ENCODE results near the gene MYRF. TPM values are rescaled to one million over a fixed set of nuclear protein-coding genes. Genes with fewer than 3 reads are reported as not detected.

MYRF gene
- total RNA-seq, 2 experiments from 2014 or later: 0.19 to 1.1 TPM

- no peaks in the 10 kb centered on the region for H3K9me2 ChIP-seq (ENCODE audit: insufficient read depth, low read length)
- no peaks in the 10 kb centered on the region for H3K4me1 ChIP-seq (ENCODE audit: insufficient read depth, low read length, poor library complexity, severe bottlenecking)
- intact Hi-C loops (cut with micrococcal nuclease; ENCODE audit: unreplicated experiment): no loop called here
- H3K27ac ChIP-seq (ENCODE audit: low read depth, low read length, poor library complexity, severe bottlenecking): no peak overlapping the region
- no peak overlapping the region for H3K4me2 ChIP-seq (ENCODE audit: low read length)
- H2AFZ ChIP-seq (ENCODE audit: low read length): no peak overlapping the region
- H3K4me3 ChIP-seq (ENCODE audit: low read depth, low read length, poor library complexity, severe bottlenecking): no peak overlapping the region
- H4K20me1 ChIP-seq (ENCODE audit: insufficient read depth, low read length): no peaks in the 10 kb centered on the region
- ChIA-PET POLR2A (no interaction called here), CTCF (ENCODE audit: unreplicated experiment) (interaction anchor here (0.6 to 1.0 kb wide), 3 partner anchors 15 to 187 kb away, joined by 3 to 6 read pairs (median 3); no protein-coding TSS in a partner anchor)
- no TSS peak for BruUV-seq (replicated peaks)
- TF ChIP-seq EZH2phosphoT487 (IDR thresholded peaks at IDR 0.05; ENCODE audit: borderline replicate concordance, low read depth, low read length) (no peak), CTCF (conservative IDR thresholded peaks at IDR 0.05; ENCODE audit: low read length) (no peak)
- H3K36me3 ChIP-seq (ENCODE audit: insufficient read depth, low read length): no peaks in the 10 kb centered on the region
- no peaks in the 10 kb centered on the region for H3K79me2 ChIP-seq (ENCODE audit: insufficient read depth, low read depth, low read length)
- H3K9me3 ChIP-seq (ENCODE audit: low read length): no peaks in the 10 kb centered on the region
- no peak for DNase-seq (ENCODE audit: low spot score)
These were observed 33.7 kb upstream of the MYRF start for GRCh38 chr11:61718621-61719302.

- Histone ChIP-seq H3K27ac (ENCODE audit: low read depth, low read length, poor library complexity, severe bottlenecking) (no peak overlapping the region), H3K4me3 (ENCODE audit: low read depth, low read length, poor library complexity, severe bottlenecking) (no peak overlapping the region), H3K9me3 (ENCODE audit: low read length) (no peaks in the 10 kb centered on the region), H3K4me2 (ENCODE audit: low read length) (no peak overlapping the region), H3K36me3 (ENCODE audit: insufficient read depth, low read length) (no peaks in the 10 kb centered on the region), H3K4me1 (ENCODE audit: insufficient read depth, low read length, poor library complexity, severe bottlenecking) (no peaks in the 10 kb centered on the region), H3K9me2 (ENCODE audit: insufficient read depth, low read length) (no peaks in the 10 kb centered on the region), H3K79me2 (ENCODE audit: insufficient read depth, low read depth, low read length) (no peaks in the 10 kb centered on the region), H2AFZ (ENCODE audit: low read length) (no peak overlapping the region), H4K20me1 (ENCODE audit: insufficient read depth, low read length) (no peaks in the 10 kb centered on the region)
- intact Hi-C loops (cut with micrococcal nuclease; ENCODE audit: unreplicated experiment): no loop called here
- POLR2A ChIA-PET: no interaction called here
- no peak for TF ChIP-seq CTCF (conservative IDR thresholded peaks at IDR 0.05; ENCODE audit: low read length)
- TF ChIP-seq EZH2phosphoT487 (IDR thresholded peaks at IDR 0.05; ENCODE audit: borderline replicate concordance, low read depth, low read length): no peak
- CTCF ChIA-PET (ENCODE audit: unreplicated experiment): no interaction called here
- no TSS peak for BruUV-seq (replicated peaks)
- no peak for DNase-seq (ENCODE audit: low spot score)
These were observed 32.5 kb upstream of the MYRF start for GRCh38 chr11:61719978-61720377.

- H3K4me1 ChIP-seq (ENCODE audit: insufficient read depth, low read length, poor library complexity, severe bottlenecking): no peaks in the 10 kb centered on the region
- intact Hi-C loops (cut with micrococcal nuclease; ENCODE audit: unreplicated experiment): no loop called here
- H3K36me3 ChIP-seq (ENCODE audit: insufficient read depth, low read length): no peaks in the 10 kb centered on the region
- no peaks in the 10 kb centered on the region for H4K20me1 ChIP-seq (ENCODE audit: insufficient read depth, low read length)
- ChIA-PET POLR2A (no interaction called here), CTCF (ENCODE audit: unreplicated experiment) (no interaction called here)
- H3K4me3 ChIP-seq (ENCODE audit: low read depth, low read length, poor library complexity, severe bottlenecking): no peak overlapping the region
- no peak overlapping the region for H3K27ac ChIP-seq (ENCODE audit: low read depth, low read length, poor library complexity, severe bottlenecking)
- DNase-seq (ENCODE audit: low spot score): no peak
- no peaks in the 10 kb centered on the region for H3K9me2 ChIP-seq (ENCODE audit: insufficient read depth, low read length)
- TF ChIP-seq CTCF (conservative IDR thresholded peaks at IDR 0.05; ENCODE audit: low read length): no peak
- TF ChIP-seq EZH2phosphoT487 (IDR thresholded peaks at IDR 0.05; ENCODE audit: borderline replicate concordance, low read depth, low read length): no peak
- BruUV-seq (replicated peaks): no TSS peak
- H3K4me2 ChIP-seq (ENCODE audit: low read length): no peak overlapping the region
- H2AFZ ChIP-seq (ENCODE audit: low read length): no peak overlapping the region
- H3K9me3 ChIP-seq (ENCODE audit: low read length): no peaks in the 10 kb centered on the region
- no peaks in the 10 kb centered on the region for H3K79me2 ChIP-seq (ENCODE audit: insufficient read depth, low read depth, low read length)
These were observed 31.8 kb upstream of the MYRF start for GRCh38 chr11:61720597-61720996.

All from OCI-LY7 (cell line).